Activated CD4-positive, alpha-beta T cell treated with anti-CD3 and anti-CD28 coated beads, Interleukin-2, amount 50 U/mL, for 48 hours (primary cell): ENCODE results near the gene DHRS13.
A peak's percentile ranks its signal among the peaks of the same experiment; 100 is the strongest.
"Not testable (repeated sequence)": the region's sequence is repeated elsewhere in the genome, so short reads cannot be mapped to it uniquely, and the experiment has no call there.

ENCODE experiments used
- DNase-seq, 2 experiments: peaks; one replicate each; pipeline ENCODE4 v3.0.0-alpha.2; 2020

DHRS13 gene

GRCh38 chr17:28934508-28934907 is 31.6 kb upstream of the DHRS13 start:
- not testable (repeated sequence) for DNase-seq

- DNase-seq: no peak
Observed at GRCh38 chr17:28929787-28930186, 26.9 kb upstream of the DHRS13 start.

- DNase-seq: peak; percentile 33 to 49
Observed at GRCh38 chr17:28928061-28928460, 25.2 kb upstream of the DHRS13 start.

GRCh38 chr17:28926786-28927185 is 23.9 kb upstream of the DHRS13 start:
- DNase-seq: no peak

- DNase-seq: no peak
Observed at GRCh38 chr17:28926366-28926765, 23.5 kb upstream of the DHRS13 start.

- peak in 1 of 2 experiments; percentile 18 for DNase-seq
Observed at GRCh38 chr17:28925912-28926365, 23.1 kb upstream of the DHRS13 start.

- DNase-seq: no peak
Observed at GRCh38 chr17:28920201-28920600, 17.3 kb upstream of the DHRS13 start.

GRCh38 chr17:28918295-28918694 is 15.4 kb upstream of the DHRS13 start:
- DNase-seq: no peak

- no peak for DNase-seq
Observed at GRCh38 chr17:28917465-28917864, 14.6 kb upstream of the DHRS13 start.

- no peak for DNase-seq
Observed at GRCh38 chr17:28917029-28917428, 14.2 kb upstream of the DHRS13 start.

GRCh38 chr17:28916302-28916934 is 13.5 kb upstream of the DHRS13 start:
- DNase-seq: peak; percentile 44 to 47

- DNase-seq: no peak
Observed at GRCh38 chr17:28912938-28913333, 10.1 kb upstream of the DHRS13 start.

GRCh38 chr17:28912281-28912937 is 9.5 kb upstream of the DHRS13 start:
- DNase-seq: peak in 1 of 2 experiments; percentile 35

- no peak for DNase-seq
Observed at GRCh38 chr17:28911411-28912045, 8.6 kb upstream of the DHRS13 start.

- no peak for DNase-seq
Observed at GRCh38 chr17:28910534-28910933, 7.7 kb upstream of the DHRS13 start.

GRCh38 chr17:28908640-28909167 is 5.8 kb upstream of the DHRS13 start:
- no peak for DNase-seq

GRCh38 chr17:28907709-28908475 is 5.0 kb upstream of the DHRS13 start:
- no peak for DNase-seq

GRCh38 chr17:28906706-28907438 is 4.0 kb upstream of the DHRS13 start:
- DNase-seq: no peak

GRCh38 chr17:28906276-28906675 is 3.4 kb upstream of the DHRS13 start:
- DNase-seq: no peak

- DNase-seq: no peak
Observed at GRCh38 chr17:28904800-28905199, 1.9 kb upstream of the DHRS13 start.

GRCh38 chr17:28903546-28903841 is 615 bp upstream of the DHRS13 start:
- not testable (repeated sequence) for DNase-seq
